Gastroesophageal sphincter (tissue), 2 donors: Measurements from ENCODE around the gene ADH5.

Experiments
- EP300 ChIP-seq: sonication (generic); formaldehyde crosslinking; IDR thresholded peaks from one replicate; pipeline ENCODE4 v1.6.1; 2017; ENCODE audit warnings: antibody characterized with exemption, mild to moderate bottlenecking
- POLR2AphosphoS5 ChIP-seq: sonication (generic); formaldehyde crosslinking; IDR thresholded peaks from one replicate; pipeline ENCODE4 v1.6.1; 2017; ENCODE audit warnings: antibody characterized with exemption

DNA sequence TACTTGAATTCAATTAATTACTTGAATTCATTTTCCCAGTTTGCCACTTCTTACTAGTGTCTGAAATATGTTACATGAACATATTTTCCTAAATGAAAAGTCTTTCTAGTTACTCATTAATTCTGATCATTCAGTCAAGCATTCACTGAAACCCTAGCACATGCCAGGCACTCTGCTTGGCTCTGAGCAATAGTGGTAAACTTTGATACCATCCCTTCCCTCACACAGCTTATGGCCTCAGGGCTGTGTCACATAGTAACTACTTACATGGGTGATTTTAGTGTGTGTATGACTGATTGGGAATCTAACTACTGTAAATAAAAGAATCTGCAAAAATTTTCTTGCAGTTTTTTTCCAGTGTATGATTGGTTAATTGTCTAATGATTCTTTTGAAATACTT lies 60.4 kb downstream of the ADH5 start:
- TF ChIP-seq POLR2AphosphoS5 (no peak), EP300 (no peak)
